MG63 (cell line): ENCODE data around the gene KCNJ18. TPM values are rescaled to one million over a fixed set of nuclear protein-coding genes. Genes with fewer than 3 reads are reported as not detected.
"Not testable (repeated sequence)": the region's sequence is repeated elsewhere in the genome, so short reads cannot be mapped to it uniquely, and the experiment has no call there.

Source experiments
- DNase-seq: peaks from one replicate; pipeline ENCODE4 v3.0.0-alpha.2; 2020
- H3K27me3 ChIP-seq: fragments of 250-450 bp; sonication (Bioruptor Pico); 2 replicates; pipeline ENCODE4 v1.5.1; 2020; ENCODE audit warnings: mild to moderate bottlenecking, moderate library complexity
- H3K36me3 ChIP-seq: fragments of 250-450 bp; sonication (Bioruptor Pico); 2 replicates; pipeline ENCODE4 v1.5.1; 2020; ENCODE audit warnings: mild to moderate bottlenecking, moderate library complexity
- H3K4me3 ChIP-seq: fragments of 250-450 bp; sonication (Bioruptor Pico); 2 replicates; pipeline ENCODE4 v1.5.1; 2020; ENCODE audit warnings: mild to moderate bottlenecking, moderate library complexity
- H3K9me3 ChIP-seq: fragments of 250-450 bp; sonication (Bioruptor Pico); 2 replicates; pipeline ENCODE4 v1.5.1; 2020; ENCODE audit warnings: mild to moderate bottlenecking, moderate library complexity
- total RNA-seq: library from RNA; depleted of rRNA; stranded (reverse); fragments of >200 nt; shearing (Covaris generic); gene quantifications from 2 replicates; pipeline ENCODE4 v1.2.3, GENCODE V29; 2014; ENCODE audit warnings: low replicate concordance

The KCNJ18 gene
- total RNA-seq, 1 experiment from 2014 or later, result not detected

DNA sequence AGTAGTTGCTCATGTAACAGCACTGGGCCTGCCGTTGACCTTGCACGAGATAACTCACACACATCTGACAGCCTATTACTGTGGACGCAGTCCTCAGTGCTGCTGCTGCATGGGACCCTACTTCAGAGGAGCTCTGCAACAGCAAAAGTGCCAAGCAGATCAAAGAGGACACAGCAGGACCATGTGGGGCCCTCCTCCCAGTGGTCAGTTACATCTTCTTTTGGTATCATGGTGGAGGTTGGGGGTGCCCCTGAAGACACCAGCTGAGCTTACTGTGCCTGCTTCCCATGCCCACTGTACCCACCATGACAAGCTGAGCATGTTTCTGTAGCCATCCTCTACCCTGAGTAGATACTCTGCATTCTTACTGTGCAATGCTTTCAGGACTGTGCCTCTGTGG lies 41.6 kb downstream of the KCNJ18 start:
- DNase-seq, H3K4me3 ChIP-seq, H3K36me3 ChIP-seq, H3K9me3 ChIP-seq, H3K27me3 ChIP-seq: not testable (repeated sequence)

DNA sequence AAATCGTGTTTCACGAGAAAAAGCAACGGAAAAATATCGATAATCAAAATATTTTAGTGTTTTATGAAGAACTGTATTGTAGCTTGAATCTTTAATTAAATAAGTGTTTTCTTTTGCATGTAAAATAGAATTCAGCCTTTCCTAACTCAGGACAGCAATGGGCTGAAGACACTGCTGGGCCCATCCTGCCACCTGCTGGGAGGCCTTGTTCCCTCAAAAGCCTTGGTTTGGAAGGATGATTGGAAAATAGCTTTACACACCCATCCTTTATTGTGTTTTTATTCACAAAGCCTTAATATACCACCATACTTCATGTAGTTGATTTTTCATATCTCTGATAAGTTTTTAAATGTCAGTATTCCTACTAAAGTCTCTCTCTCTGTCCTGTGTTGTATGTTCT lies 43.5 kb downstream of the KCNJ18 start:
- H3K4me3 ChIP-seq, result not testable (repeated sequence)

DNA sequence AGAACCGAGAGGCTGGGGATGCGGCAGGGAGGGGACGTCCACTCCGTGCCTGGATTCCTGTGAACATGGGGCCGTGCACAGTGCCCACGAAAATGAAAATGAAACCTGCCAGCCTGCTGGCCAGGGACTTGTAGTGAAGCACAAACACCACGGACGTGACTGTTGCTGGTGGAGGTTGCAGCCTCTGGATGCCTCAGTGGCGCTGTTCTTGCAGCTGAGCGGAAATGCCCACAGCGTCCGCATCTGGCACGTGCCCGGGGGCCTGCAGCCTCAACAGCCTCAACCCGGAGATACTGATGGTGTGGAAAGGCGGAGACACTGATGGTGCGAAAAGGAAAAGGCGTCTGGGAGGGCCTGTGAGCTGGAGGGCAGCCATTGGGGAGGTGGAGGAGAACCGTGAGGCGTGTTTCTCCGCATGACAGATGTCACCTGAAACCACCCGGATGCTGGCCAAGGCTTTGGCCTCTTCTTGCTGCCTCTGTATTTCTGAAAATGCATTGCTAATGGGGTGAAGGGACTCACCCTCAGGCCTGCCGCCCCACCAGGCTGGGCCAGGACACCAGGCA lies 44.8 kb downstream of the KCNJ18 start:
- not testable (repeated sequence) for DNase-seq, H3K36me3 ChIP-seq, H3K9me3 ChIP-seq

More for the DNA sequence above, 43.5 kb downstream of the KCNJ18 start:
- not testable (repeated sequence) for H3K36me3 ChIP-seq, H3K27me3 ChIP-seq, DNase-seq, H3K9me3 ChIP-seq

DNA sequence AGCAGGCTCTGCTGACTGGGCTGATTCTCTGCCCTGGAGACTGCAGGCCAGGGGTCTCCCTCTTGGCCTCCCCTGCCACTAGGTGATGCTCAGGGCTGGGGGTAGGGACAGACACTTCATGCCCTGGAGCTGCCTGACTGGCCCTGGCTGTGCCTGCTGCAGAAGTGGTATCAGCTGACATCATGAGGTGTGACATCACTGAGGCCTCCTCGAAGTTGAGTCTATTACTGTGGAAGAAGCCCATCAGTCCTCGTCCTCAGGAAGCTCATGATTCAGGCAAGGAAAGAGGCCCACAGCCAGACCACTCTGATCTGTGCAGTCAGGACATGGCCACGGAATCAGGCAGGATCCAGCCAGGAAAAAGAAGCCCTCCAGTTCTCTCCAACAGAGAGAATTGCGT lies 45.9 kb downstream of the KCNJ18 start:
- not testable (repeated sequence) for H3K36me3 ChIP-seq, H3K27me3 ChIP-seq, H3K9me3 ChIP-seq, H3K4me3 ChIP-seq, DNase-seq

More for the DNA sequence above, 44.8 kb downstream of the KCNJ18 start:
- not testable (repeated sequence) for H3K4me3 ChIP-seq, H3K27me3 ChIP-seq

DNA sequence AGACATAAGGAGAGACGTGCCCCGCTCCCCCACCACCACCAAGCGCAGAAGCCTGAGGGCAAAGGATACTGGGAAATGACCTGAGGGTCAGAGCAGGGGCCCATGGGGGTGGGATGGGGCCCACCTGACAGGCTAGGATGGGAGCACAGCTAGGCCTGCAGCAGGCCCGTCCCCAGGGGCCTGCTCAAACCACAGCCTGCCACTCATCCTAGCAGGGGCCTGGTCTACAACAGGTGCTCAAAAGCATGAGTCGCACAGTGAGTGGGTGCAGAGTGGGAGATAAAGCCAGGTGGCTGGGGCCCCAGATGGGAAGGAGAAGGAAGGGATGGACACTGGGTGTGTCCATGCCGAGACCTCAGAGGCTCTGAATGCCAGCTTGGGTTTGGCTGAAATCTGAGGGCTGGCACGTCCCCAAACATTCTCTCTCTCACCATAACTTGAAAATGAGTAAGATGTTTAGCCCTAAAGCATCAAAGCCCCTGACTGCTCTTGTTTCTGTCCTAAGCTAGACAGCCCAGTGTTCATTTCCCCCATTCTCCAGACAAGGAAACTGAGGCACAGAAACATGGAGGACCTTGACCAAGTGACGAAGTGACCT lies 46.7 kb downstream of the KCNJ18 start:
- DNase-seq, result peak; percentile 12
- H3K4me3 ChIP-seq, H3K27me3 ChIP-seq, H3K9me3 ChIP-seq, H3K36me3 ChIP-seq: not testable (repeated sequence)

DNA sequence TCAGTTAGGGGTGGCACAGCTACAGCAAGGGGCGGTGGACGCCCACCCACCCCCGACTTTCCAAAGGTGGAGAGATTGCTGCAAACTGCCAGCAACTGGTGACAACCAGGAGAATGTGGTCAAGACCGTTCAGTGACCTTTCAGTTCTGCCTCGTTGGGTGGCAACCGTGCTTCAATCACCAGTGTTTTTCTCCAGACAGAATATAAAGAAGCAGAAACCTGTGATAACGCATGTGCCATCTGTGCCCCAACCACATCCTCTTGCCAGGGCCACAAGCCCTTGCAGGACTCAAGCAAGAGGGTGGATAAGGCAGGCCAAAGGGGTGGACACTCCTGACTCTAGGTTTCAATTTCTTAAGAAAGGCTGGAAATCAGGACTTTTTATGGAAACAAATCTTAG lies 47.2 kb downstream of the KCNJ18 start:
- H3K36me3 ChIP-seq, DNase-seq, H3K27me3 ChIP-seq, H3K9me3 ChIP-seq, H3K4me3 ChIP-seq: not testable (repeated sequence)

DNA sequence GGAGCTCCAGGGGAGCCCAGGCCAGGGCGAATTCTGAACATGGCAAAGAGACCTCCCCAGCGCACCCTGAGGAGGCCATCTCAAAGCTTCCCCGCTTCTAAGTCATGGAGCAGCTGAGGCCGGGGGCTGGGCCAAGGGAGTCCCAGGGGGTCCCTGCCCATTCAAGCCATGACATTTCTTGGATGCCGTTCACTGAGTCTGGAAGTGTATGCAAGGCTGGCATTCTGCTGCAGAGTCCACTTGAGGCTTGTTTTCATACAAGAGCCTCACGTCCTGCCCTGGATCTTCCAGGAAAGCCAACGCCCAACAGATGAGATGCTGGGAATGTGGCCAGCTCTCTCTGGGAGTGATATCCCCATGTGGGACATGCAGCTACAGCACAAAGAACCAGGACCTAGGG lies 48.5 kb downstream of the KCNJ18 start:
- H3K4me3 ChIP-seq, H3K27me3 ChIP-seq, H3K36me3 ChIP-seq, H3K9me3 ChIP-seq: not testable (repeated sequence)
- peak; percentile 4 for DNase-seq

DNA sequence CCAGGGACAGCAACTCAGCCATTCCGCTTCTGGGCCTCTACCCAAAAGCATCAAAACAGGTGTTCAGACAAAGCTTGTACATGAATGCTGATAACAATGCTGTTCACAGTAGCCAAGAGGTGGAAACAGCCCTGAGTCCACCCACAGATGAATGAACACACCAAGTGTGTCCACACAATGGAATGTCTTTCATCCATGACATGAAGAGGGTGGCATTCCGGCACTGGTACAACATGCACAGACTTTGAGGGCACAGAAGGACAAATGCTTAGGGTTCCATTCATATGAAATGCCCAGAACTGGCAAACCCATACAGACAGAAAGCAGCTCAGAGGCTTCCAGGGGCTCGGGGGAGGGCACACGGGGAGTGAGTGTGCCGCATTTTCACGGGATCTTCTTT lies 49.2 kb downstream of the KCNJ18 start:
- not testable (repeated sequence) for DNase-seq, H3K9me3 ChIP-seq, H3K36me3 ChIP-seq, H3K4me3 ChIP-seq, H3K27me3 ChIP-seq

DNA sequence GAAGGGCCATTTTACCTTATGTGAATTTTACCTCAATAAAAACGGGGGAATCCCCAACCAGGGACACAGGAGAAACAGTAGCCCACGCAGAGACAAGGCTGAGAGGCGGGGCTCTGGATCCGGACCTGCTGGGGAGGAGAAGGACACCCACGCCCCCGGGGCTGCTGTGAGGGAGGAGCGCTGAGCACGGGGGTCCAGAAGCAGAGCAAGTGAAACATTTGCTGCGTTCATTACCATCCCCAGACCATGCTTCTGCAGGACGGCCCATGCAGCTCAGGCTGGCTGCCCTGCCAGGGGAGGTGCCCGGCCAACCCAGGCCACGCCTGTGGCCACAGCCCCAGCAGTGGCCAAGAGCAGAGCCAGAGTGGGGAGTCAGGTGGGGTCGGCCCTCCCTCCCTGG lies 50.0 kb downstream of the KCNJ18 start:
- Histone ChIP-seq H3K27me3 (no peaks in the 10 kb centered on the region), H3K9me3 (no peaks in the 10 kb centered on the region), H3K36me3 (no peaks in the 10 kb centered on the region), H3K4me3 (no peak overlapping the region)
- no peak for DNase-seq

DNA sequence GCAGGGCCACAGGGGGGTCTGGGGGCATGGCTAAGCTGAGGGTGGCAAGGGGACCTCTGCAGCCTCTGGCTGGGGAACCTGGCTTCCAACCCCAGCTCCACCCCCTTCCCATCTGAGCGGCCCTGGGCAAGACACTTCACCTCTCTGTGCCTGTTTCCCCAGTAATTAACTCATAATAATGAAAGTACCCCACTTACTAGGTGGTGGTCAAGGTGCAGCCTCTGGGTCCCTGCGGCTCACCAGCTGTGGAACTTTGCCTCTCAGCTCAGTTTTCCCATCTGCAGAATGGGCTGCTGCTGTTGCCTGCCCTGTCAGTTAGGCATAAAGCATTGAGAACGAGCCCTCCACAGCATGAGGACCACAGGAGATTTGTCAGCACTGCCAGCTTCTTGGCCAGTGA lies 51.8 kb downstream of the KCNJ18 start:
- DNase-seq, H3K36me3 ChIP-seq, H3K9me3 ChIP-seq, H3K4me3 ChIP-seq, H3K27me3 ChIP-seq: not testable (repeated sequence)

DNA sequence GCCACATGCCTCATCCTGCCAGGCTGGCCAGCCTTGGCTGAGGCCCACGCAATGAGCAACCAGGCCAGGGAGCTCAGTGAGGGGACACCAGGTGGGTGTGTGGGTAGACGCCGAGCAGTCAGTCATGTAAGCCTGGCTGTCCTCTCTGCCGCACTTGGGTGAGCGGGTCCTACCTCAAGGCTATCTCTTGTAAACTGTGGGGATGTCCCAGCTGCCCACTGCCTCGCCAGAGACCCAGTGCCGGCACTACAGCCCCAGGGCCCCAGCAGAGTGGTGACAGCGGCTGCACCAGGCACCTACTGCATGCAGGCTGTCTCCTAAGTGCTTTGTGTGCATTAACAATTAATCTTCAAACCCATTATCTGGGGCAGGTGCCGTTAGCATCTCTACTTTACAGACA lies 52.3 kb downstream of the KCNJ18 start:
- not testable (repeated sequence) for DNase-seq, H3K27me3 ChIP-seq, H3K4me3 ChIP-seq, H3K9me3 ChIP-seq, H3K36me3 ChIP-seq

DNA sequence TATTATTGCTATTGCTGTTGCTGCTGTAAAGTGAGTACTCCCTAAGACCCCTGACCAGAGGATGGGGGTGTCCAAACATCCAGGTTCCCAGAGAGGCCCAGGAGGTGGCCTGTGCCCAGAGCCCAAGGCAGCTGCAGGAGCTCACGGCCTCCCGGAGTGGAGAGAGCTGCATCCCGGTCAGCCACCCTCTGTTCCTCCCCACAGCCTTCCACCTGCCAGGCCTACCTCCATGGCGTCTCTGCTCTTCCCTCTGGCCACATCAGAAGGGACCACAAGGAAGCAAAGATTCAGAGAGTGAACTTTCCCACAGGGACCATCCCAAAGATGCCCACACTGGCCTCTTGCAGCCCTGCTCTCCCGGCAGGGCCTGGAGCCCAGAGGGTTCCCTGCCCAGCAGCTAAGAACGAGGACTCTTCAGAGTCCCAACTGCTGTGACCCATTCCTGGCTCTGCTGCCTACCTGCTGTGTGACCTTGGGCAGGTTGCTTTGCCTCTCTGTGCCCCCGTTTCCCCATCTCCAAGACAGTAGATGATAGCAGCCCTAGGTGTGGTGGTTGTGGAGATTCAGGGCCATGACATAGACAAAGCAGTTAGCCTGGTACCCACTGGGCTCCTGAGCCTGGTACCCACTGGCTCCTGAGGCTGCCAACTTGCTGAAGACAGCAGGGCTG lies 53.2 kb downstream of the KCNJ18 start:
- not testable (repeated sequence) for H3K27me3 ChIP-seq, DNase-seq, H3K36me3 ChIP-seq, H3K9me3 ChIP-seq, H3K4me3 ChIP-seq

DNA sequence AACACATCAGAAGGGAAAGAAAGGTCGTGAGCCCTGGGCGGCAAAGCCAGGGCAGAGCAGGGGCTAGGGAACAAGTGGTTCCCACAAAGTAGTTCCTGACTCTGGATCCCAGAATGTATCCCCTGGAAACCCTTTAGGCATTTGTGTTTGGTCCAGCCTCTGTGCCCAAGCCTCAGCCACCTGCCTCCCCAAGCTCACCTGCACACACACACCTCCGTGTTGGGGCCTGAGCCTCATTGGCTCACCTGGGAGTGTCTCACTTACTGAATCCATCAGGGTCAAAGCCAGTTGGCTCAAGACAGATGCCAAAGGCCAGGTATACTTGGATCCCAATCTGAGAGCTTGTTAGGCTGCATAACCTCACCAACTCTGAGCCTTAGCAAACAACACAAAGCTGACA lies 54.1 kb downstream of the KCNJ18 start:
- not testable (repeated sequence) for H3K9me3 ChIP-seq, H3K4me3 ChIP-seq, H3K27me3 ChIP-seq, H3K36me3 ChIP-seq, DNase-seq

DNA sequence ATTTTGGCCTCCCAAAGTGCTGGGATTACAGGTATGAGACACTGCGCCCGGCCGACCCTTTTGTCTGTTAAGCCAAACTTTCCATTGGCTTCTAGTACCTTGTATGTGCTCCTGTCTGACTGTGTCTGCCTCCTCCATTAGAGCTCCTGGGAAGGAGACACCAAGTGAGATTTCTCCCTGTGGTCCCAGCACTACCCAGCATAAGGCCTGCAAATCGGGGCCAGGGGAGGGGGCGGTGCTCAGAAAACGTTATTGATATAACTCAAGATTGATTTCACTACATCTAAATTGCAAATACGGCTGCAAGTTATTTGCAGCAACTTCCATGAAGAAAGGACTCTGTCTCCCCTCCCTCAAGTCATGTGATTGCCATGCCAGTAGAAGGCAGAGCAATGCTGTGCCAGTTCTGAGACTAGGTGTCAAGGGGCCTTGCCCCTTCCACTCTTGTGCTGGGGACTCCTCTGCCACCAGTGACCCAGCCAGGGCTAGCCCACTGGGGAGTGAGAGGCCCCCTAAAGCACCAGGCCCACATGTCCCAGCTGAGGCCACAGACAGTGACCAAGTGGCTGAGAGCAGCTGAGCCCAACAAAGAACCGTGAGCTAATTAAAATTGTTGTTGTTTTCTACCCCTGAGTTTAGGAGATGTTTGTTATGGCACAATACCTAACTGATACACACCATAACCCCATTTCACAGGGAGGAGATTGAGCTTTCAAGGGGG lies 55.0 kb downstream of the KCNJ18 start:
- H3K9me3 ChIP-seq, H3K36me3 ChIP-seq: not testable (repeated sequence)

DNA sequence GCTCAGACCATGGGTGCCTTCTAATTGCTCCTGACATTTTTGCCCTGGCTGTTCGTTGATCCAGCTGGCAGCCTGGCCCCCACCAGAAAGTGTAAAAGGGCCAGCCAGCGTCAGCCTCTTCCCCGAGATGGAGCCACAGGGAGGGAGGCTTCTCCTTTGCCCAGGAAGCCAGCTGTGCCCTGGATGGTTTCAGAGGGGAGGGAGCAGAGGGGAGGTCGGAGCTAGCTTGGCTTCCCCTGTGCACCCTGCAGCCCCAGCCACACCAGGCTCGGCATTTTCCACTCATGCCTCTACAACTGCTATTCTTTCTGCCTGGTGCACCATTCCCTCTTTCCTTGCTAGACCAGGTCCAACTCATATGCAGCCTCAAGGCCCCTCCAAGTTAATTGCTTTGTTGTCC lies 56.4 kb downstream of the KCNJ18 start:
- not testable (repeated sequence) for H3K4me3 ChIP-seq, DNase-seq, H3K36me3 ChIP-seq, H3K27me3 ChIP-seq, H3K9me3 ChIP-seq

More for the DNA sequence above, 55.0 kb downstream of the KCNJ18 start:
- not testable (repeated sequence) for H3K27me3 ChIP-seq, H3K4me3 ChIP-seq, DNase-seq

DNA sequence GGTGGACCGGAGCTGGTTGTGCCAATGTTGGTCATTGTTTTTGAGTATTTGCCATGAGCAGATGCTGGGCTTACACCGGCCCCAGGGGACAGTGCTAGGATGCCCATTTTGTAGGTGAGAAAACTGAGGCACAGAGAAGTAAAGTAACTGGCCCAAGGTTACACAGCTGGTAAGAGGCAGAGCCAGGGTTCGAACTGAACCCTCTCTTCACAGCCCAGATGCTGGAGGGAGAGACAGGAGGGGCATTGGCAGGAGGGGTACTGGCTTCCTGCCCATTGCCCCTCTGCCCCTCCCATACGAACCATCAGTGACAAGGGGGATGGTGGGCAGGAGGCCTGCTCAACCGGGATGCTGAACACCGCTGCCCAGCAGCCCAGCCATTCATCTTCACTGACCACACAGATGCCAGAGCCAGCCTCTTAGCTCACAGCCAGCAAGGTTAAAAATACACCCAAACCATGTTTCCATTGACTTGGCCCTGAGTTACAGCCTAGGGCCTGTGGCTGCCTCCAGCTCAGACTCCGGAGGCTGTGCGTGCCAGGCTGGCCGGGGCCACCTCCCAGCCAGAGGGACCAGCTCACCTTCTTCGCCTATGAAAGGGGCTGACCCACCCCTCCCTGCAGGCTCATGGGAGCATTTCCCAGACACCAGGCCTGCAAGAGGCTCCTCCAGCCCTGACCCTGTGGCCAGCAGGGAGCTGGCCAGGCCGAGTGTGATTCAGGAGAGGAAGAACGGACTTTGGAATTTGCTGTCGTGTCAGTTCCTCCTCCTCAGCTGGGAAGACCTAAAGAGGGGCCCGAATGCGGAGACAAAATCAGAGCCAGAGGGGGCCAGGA lies 57.6 kb downstream of the KCNJ18 start:
- DNase-seq, result peak; percentile 55
- H3K9me3 ChIP-seq, H3K4me3 ChIP-seq, H3K27me3 ChIP-seq, H3K36me3 ChIP-seq: not testable (repeated sequence)

DNA sequence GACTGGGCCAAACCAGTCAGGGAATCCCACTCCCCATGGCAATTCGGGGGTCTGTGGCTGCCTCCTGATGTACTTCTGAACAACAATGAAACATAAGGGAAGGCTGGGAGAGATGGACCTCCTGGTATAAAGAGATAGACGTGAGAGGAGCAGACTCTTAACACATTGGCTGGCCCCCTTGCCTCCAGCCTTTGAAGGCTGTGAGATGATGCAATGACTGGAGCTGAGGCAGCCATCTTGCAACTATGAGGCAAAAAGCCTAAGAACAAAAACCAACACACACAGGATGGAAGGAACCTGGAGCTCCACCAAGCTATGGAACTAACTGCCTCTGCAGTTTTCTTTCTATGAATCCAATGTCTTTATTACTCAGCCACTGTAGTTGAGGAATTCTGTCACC lies 58.8 kb downstream of the KCNJ18 start:
- not testable (repeated sequence) for H3K27me3 ChIP-seq, H3K9me3 ChIP-seq, DNase-seq, H3K4me3 ChIP-seq, H3K36me3 ChIP-seq
